22Rv1 (cell line): ENCODE results near the gene ABHD14A.

Source experiments
- CTCF ChIP-seq: fragments of 450-650 bp; IDR thresholded peaks from 2 replicates; pipeline ENCODE4 v1.5.1; 2017; ENCODE audit warnings: mild to moderate bottlenecking
- ZFX ChIP-seq: fragments of 450-650 bp; IDR thresholded peaks from 2 replicates; pipeline ENCODE4 v1.6.1; 2017; ENCODE audit warnings: antibody characterized with exemption, borderline replicate concordance

GRCh38 chr3:51954105-51954504, 20.8 kb upstream of the ABHD14A start:
- no peak for TF ChIP-seq CTCF
- no peak for TF ChIP-seq ZFX
